Globus pallidus (tissue), 1 donor: ENCODE measurements around the gene MTHFR.
"Not testable (repeated sequence)": the region's sequence is repeated elsewhere in the genome, so short reads cannot be mapped to it uniquely, and the experiment has no call there.

Source experiments
- DNase-seq: peaks from one replicate; pipeline ENCODE4 v3.0.0-alpha.2; 2015; ENCODE audit warnings: low spot score

MTHFR gene

DNA sequence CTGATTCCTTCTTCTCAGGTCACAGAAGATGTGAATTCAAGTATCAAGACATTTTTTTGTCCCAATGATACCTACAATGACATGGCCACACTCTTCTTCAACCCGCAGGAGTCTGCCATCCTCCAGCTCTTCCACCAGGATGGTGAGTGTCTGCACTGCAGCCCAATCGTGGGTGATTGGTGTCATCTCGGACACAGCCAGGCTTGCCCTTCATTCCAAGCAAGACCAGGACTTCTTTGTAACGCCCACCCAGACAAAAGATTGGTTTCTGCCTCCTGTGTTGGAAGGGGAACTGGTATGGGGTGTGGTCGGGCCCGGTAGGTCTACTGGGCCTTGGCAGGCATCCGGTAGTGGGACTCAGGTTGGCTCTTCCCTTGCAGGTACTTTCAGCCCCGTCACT, 27.7 kb upstream of the MTHFR start:
- no peak for DNase-seq

DNA sequence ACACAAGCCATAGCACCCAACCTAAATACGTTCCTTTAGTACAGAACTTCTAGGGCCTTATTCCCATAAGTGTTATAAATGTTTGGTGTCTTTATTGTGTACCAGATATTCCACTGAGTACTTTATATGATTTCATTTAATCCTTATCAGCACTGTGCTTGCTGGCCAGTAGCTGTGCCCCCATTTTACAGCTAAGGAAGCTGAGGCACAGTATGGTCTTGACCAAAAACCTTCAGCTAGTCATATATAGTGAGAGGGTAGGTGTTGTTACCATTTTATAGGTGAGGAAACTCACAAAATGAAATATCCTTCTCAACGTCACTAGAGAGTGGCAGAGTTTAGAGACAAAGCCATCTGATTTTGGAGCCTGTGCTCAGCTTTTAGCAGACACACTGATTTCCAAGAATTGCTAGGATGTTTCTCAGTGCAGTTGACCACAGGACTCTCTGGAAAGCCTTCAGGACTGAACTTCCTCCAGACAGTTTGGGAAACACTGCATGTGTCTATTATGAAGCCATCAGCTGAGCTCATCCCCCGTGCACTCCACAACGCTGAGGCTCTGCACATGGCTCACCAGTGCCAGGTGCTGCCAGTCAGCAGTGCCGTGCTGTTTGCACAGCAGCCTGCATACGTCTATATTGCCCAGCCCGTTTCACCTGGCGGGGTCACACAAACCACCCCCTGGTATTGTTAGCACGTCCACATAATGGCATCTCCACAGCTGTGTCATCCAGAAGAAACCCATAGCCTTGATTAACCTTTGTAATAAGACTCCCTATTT, 26.4 kb upstream of the MTHFR start:
- DNase-seq, result no peak

DNA sequence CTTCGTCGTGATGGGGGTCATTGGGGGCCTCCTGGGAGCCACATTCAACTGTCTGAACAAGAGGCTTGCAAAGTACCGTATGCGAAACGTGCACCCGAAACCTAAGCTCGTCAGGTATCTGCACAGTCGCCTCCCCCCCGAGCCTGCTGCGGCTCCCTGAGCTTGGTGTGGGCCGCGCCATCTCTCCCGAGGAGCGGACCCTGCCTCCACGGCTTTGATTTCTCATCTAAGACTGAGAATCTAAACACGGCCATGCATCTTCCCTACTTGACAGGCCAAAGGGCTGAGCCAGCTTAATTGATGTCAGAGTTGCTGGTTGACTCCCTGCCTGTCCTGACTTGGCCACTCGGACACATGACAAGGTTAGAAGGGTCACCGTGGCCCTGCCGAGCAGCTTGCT, 22.7 kb upstream of the MTHFR start:
- no peak for DNase-seq

DNA sequence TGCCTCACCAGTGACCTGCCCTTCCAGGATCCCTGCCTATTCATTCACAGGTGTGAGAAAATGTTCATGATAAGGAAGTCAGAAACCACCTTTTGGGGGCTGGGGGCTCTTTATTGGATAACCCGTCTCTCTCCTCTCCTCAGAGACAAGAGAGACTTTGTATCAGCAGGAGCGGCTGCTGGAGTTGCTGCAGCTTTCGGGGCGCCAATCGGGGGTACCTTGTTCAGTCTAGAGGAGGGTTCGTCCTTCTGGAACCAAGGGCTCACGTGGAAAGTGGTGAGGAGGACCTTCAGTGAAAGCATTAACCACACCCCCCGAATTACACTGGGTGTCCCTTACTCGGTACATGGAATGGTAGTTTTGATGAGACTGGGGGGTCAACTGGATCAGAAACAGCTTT, 21.2 kb upstream of the MTHFR start:
- no peak for DNase-seq

DNA sequence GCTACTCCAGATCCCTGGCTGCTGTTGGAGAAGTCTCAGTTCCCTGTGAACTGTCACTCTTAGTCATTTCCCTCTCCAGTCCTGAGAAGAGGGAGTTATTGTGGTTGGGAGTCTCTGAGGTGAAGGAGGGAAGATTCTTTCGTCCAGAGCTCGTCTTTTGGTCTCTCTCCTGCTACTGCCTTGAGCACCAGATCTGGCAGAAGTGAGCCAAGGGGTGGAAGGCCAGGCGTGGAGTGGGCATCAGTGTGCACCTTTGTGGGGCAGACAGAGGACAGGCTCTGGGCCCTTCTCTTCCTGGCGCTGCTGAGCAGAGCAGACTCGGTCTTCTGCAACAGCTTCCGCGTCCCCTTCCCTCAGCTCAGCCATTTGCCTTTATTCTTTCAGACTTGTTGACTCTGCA, 19.4 kb upstream of the MTHFR start:
- DNase-seq, result no peak

DNA sequence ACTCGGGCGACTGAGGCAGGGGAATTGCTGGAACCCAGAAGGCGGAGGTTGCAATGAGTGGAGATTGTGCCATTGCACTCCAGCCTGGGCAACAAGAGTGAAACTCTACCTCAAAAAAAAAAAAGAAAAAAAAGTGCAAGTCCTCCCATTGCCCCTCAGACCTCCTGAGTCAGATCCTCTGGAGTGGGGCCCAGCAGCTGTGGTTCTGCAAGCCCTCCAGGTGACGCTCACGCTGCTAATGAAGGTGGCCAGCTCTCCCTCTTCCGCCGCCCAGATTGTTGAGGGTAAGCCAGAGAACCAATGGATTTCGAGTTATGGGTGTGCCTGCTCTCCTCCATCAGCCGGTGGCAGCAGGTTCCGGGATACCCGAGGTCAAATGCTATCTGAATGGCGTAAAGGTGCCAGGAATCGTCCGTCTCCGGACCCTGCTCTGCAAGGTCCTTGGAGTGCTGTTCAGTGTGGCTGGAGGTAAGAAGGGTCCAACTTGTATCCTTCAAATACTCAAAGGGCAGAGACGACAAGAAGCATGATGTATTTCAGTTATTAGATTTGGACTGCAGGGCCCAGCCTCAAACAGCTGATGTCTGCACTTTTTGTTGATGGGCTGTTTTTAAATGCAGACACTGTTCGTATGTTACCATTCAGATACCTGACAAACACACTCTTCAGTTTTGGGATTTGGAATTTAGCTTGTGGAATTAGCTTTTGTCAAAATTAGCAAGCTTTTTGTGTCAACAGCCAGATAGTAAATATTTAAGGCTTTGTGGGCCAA, 17.8 kb upstream of the MTHFR start:
- DNase-seq, result no peak

DNA sequence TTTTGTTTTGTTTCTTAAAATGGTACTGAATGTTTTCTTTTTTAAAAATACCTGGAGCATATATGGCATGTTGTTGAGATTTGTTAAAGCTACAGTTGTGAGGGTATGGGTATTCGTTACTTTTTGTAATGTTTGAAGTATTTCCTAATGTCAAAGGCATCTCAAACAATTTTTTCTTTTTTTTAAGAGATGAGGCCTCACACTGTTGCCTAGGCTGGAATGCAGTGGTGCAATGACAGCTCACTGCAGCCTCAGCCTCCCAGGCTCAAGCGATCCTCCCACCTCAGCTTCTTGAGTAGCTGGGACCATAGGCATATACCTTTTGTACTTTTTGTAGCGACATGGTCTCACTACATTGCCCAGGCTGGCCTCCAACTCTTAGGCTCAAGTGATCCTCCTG, 16.3 kb upstream of the MTHFR start:
- DNase-seq, result no peak

DNA sequence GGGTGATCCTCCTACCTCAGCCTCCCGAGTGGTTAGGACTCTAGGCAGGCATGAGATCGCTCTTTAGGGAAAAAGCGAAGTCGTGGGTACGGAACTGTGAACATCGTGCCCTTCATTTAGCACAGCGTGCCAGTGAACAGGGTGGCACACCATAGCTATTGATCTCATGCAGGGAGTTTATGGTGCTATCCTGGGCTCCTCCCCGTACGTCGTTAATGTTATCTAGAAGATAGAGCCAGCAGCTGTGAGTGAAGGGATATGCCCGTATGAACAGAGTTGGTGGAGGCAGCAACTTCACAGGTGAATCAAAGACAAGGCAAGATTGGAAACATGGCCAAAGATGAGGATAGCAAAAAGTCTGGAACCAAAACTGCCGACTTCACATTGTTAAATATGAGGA, 11.4 kb upstream of the MTHFR start:
- DNase-seq, result no peak

DNA sequence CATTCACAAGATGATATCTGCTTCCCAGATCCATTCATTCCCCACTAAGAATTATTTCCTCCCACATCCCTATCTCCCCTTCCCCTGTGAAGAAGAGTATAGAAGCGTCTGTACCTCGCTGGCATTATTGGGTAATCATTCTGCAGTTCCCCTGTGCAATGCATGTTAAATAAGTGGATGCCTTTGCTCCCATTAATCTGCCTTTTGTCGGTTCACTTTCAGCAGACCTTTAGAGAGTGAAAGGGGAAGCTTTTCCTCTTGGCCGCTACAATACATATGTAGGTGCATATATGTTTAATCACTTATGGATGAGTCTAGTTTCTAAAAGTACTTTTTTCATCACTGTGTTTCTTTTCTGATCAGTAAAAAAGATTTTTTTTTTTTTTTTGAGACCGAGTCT, 7.3 kb upstream of the MTHFR start:
- DNase-seq, result no peak

DNA sequence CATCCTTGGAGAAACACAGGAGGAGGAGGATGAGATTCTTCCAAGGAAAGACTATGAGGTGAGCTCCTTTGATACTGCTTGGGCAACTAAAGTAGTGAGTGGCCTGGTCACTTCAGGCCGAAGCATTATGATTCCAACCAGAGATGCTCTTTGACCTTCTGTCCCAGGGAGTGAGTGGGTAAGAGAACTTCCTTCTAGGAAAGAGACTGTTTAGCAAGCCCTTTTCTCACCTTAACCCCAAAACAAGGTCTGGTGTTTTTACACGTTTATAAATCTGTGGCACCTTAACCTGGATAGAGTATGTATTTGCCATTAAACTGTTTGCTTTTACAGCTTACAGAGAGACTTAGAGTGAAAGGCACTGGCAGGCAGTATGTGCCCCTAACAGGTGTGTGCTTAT, 1.4 kb upstream of the MTHFR start:
- DNase-seq, result no peak

DNA sequence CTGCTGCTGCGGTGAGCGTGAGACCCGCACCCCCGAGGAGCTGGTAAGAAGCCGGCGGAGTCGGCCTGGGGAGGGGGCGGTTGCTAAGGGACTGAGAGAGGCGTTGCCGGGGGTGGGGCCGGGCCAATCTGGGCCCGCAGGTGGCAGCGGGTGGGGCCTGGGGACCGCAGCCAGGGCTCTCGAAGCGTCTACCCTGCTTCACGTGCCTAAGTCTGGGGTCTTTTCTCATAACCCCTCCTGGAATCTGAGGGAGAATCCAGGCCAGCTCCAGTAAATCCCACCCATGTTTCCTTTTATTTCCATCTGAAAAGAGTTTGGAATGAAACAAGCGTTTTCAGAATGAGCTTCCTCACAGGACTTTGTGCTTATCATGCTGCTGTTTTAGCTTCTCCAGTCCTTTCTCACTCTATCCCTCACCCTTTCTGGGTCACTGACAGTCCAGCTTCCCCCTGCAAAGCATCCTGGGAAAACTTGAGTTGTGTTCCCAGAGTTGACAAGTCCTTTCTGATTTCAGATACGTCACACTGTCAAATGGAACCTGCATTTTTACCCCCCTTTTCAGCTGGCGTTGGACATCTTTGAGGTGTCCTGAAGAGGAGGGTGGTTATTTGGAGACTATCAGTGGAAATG, 658 bp upstream of the MTHFR start:
- DNase-seq, result peak; percentile 59

DNA sequence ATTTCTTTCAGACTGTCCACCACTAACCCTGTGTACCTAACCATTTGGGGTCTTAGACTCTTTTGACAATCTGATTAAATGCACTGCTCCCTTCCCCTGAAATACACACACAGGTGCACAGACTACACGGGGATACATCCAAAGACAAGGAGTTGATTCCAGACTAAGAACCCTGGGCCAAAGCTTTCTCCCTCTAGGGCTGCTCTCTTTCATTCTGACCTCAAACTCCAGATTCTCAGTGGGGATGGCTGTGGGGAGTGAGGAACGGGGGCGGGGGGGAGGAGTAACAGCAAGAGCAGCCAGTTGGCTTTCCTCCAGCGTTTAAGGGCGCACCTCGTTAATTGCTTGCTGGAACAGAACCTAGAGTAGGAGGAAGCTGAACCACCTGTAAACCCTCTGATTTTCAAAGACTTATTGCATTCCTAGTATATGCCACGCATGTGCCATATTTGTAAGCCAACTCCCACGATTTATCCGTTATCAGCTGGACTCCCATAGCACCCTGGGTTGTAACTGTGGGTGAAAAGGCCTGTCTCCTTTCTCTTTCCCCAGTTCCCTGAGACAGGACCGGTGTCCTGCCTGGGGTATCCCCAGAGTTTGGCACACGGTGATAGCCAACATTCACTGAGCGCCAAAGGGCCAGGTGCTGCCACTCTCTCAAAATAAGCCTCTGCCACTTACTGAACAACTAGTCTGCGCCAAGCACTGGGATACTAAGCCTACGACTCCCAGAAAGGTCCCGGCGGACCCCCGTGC, 920 bp downstream of the MTHFR start:
- DNase-seq, result no peak

DNA sequence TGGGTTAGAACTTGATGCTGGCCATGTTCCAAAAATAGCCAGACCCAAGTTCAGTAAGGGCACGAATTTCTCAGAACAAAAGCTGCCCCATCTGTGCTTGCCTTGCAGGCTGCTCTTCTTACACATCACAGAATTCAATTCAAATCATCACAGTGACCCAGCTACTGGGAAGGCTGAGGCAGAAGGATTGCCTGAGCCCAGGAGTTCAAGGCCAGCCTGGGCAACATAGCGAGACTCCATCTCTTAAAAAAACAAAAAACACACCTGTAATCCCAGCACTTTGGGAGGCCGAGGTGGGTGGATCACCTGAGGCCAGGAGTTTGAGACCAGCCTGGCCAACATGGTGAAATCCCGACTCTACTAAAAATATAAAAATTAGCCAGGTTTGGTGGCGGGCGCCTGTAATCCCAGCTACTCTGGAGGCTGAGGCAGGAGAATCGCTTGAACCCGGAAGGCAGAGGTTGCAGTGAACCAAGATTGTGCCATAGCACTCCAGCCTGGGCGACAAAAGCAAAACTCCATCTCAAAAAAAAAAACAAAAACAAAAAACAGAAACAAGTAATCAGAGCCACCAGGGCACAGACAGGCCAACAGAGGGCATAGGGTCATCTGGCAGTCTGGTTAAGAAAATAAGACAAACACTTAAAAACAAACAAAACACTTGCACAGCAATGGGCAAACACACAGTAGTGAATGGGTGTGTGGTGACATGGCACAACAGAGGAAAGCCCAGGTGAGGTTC, 1.7 kb downstream of the MTHFR start:
- DNase-seq, result not testable (repeated sequence)

DNA sequence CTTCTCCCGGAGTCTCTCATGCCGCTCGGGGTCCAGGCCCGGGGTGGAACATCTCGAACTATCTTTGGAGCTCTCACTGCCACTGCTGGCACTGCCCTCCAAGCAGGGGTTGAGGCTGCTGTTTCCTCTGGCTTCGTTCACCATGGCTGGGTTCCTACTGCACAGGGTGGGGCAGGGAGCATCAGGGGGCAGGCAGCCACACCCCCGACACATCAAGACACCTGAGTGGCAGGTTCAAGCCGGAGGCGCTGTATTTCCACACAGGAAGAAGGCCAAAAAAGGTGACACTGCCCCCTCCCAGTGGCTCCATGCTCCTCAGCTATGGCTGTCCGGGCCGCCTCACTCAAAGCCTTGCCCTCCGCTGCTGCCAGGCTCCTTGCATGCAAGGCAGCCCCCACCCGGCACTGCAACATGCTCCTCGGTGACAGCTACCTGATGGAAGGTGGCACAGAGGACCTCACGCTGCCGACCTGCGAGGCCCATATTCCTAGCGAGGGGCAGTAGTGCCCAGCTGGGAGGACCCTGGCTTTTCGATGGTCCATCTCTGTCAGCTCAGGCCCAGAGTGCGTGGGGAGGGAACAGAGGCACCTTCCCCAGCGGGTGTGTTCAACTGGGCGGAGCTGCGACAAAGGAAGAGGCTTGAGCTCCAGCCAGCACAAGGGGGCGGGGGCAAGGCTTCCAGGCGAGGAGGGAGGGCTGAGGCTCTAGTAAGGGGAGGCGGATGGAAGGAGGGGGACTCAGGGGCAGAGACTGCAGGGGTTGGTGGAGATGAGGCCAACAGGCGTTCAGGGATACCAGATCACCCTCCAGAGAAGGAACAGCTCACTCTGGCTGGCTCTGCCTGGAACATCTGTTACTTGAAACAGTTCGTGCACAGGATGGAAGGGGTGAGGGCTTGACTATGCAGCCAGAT, 2.5 kb downstream of the MTHFR start:
- DNase-seq, result peak; percentile 71

DNA sequence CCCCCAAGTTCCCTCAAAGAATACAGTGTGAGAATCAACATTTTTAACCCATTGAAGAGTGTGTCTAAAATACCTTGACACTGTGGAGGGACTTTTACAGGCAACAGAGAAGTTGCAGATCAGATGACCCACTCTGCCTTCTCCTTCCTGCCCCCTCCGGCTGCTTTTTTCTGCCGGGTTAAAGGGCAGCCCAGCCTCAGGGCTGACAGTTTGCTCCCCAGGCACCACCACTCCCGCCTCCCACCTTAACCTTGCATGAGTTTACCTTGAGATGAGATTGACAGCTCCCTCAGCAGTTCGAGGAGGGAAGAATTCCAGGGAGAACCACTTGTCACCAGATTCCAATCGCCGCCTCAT, 3.2 kb downstream of the MTHFR start:
- no peak for DNase-seq

DNA sequence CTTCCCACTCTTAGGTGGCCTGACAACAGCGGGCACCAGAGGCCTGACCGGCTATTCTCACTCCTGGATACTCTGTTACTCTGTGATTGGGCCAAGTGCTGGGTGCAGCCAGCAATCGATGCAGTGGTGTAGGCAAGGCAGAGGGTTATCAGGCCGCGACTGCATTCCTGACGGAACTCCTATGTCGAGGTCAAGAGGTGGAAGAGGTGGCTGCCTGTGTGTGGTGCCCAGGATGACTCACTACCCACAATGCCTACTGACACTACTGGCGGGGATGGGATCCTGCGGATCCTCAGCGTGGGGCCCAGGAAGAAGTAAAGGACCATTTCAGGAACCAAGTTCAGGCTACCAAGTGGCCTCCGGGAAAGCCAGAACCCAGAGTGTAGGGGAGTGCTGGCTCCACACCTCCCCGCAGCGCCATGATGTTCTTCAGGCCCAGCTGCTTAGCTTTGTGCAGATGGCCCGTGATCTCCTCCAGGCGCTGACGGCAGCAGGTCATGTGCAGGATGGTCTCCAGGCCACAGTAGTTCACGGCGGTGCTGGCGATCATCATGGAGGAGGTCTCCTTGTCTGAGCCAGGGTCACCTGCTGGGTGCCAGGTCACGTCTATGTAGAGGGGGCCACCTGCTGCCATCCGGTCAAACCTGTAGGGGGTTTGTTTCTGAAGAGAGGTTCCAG, 4.9 kb downstream of the MTHFR start:
- DNase-seq, result no peak

DNA sequence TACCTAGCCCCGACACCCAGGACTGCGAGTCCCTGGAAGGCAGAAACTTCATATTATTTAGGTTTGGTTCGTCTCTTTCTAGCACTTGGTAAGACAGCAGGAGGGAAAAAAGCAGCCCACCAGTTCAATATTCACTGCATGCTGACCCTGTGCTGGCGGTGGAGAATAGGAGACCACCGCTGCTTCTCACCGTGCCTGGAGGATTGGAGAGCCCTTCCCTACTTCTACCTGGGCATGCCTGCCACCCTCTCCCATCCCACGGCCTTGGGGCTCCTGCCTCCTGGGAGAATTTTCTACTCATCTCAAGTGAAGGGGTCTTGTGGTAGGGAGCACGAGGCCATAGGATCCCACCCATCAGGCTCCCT, 5.4 kb downstream of the MTHFR start:
- DNase-seq, result no peak

DNA sequence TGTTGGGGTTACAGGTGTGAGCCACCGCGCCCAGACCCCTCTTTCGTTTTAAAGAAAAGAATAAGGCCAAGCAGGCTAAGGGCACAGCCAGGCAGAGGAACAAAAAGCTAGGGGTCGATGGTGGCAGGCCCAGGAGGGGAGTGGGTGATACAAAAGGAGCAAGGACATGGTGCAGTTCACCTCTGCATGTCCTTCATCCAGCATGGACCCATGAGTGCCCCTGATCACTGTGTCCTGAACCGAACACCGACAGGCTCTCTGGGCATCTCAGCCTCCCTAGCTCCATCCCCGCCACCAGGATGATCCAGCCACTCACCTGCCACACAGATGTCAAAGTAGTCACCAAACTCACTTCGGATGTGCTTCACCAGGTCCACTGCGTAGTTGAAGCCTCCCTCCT, 5.9 kb downstream of the MTHFR start:
- no peak for DNase-seq

DNA sequence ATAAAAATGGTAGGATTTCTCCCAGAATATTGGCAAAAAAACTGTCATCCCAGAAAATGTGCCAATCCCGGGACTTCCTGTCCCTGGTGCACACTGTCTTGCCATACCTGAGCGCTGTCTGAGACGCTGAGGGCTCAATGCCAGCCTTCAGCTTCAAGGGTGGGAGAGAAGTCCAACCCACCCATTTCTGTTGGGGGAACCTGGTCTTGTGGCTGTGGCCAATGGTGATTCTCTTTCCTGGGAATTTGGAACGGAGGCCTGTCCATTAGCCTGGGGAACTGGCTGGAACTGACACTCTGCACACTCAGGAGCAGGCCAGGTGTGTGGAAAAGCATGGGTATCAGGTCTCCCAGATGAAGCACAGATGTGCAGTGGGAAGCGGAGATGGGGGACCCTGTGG, 6.7 kb downstream of the MTHFR start:
- no peak for DNase-seq

DNA sequence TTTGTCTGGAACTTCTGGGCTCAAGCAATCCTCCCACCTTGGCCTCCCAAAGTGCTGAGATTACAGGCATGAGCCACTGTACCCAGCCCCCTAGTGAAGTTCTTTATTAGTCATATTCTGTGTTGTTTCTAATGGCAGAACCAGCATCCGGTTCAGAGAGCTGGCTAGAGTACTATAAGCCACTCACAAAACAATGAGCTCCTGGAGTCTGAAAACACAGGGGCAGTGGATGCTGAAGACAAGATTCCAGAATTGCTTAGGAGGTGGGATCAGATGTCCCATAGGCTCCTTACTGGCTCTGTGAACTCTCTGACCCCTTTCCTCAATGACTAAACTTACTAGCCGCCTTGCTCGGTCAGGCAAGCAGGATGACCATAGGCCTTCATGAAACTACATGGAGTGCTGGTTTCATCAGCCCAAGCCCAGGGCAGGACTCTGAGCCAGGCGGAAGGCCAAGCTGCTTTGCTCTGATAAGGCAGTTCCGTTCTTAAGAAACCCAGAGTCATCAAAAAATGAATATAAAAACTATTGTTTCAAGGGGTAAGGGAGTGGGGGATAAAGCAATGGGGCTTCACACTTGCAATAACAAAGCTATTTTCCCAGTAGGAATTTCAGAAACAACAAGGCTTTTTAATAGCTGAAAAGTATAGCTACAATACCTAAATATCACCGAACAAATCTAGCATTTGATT, 8.1 kb downstream of the MTHFR start:
- DNase-seq, result no peak
